ENCODE results near the gene DTX1. TPM values are rescaled to one million over a fixed set of nuclear protein-coding genes. Genes with fewer than 3 reads are reported as not detected.

The DTX1 gene
- polyA plus RNA-seq, 4 donors: 10.6 to 16.5 (median 14.9) TPM

DNA sequence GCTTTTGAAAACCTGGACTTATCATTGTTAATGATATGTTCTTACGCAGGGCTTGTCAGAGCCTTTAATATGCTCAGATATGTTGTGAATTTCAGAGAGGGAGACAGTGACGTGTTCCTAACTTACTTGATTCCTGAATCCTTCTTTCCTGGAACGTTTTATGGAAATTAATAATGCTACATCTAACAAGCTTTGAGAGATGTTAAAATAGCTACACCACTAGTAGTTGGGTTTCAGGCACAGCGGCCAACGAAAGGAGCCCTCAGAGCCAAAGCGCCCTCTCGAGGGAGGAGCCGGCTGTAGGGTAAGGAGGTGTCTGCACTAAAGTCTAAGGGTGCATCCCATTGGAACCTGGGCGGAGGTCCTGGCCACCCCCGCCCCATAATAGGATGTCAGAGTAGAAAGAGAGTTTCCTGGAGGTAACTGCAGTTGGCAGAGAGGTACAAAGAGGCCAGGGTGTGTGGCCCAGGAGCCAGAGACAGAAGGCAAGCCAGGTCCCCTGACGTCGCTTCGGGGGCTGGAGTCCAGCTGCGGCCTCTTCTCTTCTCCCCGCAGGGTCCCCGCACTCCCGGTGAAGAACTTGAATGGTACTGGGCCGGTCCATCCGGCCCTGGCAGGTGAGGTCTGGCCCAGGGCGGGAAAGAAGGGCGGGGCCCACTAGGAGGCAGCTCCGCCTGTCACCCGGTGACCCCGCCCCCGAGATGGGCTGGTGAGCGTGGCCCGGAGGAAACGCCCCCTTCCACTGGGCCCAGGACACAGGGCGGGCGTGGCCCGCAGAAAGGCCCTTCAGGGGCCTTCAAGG is 36.3 kb downstream of the DTX1 start:
- no peak for DNase-seq (ENCODE audit: low read depth in 4 of 4, low spot score in 2 of 4)

DNA sequence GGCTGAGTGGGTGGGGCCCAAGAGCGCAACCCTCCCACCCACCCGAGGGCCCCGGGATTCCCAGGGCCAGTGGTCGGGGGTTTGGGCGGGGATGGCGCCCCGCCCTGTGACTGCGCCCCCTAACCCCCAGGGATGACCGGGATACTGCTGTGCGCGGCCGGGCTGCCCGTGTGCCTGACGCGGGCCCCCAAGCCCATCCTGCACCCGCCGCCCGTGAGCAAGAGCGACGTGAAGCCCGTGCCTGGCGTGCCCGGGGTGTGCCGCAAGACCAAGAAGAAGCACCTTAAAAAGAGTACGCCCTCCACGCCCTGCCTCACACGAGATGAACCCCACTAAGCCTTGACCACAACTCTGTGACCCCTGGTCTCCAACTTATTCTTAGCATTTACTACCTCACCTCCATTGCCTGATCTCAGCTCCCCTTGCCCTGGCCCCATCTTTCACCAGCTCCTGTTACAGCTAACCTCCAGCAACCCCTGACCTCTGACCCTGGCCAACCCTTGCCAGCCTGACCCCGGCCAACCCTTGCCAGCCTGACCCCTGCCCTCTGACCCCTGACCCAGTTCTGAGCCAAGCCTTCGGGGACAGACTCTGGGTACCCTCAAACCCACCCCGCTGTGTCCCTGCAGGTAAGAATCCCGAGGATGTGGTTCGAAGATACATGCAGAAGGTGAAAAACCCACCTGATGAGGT is 37.0 kb downstream of the DTX1 start:
- no peak for DNase-seq (ENCODE audit: low read depth in 4 of 4, low spot score in 2 of 4)

DNA sequence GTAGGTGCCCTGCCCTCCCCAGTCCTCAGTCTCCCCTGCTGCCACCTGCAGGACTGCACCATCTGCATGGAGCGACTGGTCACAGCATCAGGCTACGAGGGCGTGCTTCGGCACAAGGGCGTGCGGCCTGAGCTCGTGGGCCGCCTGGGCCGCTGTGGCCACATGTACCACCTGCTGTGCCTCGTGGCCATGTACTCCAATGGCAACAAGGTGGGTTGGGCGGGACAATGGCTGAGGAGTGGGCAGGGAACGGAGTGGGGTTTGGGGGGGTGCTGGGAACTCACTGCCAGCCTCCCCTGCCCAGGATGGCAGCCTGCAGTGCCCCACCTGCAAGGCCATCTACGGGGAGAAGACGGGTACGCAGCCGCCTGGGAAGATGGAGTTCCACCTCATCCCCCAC is 38.2 kb downstream of the DTX1 start:
- DNase-seq (ENCODE audit: low read depth in 4 of 4, low spot score in 2 of 4): no peak

DNA sequence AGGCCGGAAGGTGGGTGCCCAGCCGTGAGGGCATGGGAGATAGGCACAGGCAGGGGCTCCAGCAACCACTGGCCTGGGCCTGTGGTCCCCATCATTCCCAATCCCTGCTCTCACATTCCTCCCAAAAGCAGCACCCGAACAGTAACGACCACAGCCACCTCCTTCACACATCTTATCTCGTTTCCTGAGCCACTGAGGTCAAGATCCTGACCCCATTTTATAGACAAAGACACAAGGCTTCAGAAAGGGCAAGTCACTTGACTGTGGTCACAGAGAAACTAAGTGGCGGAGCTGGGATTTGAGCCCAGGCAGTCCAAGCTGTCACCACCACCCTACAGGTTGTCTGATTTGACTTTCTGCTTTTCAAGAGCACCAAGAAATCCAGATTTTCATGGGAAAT is 38.9 kb downstream of the DTX1 start:
- no peak for DNase-seq (ENCODE audit: low read depth in 4 of 4, low spot score in 2 of 4)

DNA sequence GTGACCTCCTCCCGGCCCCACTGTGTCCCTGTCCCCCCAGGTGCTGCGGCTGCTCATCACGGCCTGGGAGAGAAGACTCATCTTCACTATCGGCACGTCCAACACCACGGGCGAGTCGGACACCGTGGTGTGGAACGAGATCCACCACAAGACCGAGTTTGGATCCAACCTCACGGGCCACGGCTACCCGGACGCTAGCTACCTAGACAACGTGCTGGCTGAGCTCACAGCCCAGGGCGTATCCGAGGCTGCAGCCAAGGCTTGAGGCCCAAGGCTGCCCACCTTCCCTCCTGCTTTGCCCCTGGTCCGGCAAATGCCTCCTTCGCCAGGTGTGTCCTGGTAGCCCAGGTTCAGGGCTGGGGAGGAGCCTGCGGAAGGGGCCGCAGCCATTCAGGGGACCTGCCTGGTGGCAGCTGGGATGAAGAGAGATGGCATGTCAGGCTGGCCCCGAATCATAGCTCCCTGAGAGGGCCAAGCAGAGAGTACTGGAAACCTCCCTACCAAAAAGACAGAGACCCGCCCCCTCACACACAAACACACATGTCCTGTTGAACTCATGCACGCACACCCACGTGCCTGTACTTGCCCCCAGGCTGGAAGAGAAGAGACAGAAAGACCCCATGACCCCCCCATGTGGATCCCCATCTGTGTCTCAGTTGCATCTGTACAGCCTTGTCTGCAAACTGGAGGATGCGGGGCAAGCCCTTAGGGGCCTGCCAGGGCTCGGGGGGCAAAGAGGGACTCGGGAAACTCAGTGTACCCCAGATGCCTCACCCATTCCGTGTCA is 40.3 kb downstream of the DTX1 start:
- DNase-seq (ENCODE audit: low read depth in 4 of 4, low spot score in 2 of 4): no peak

DNA sequence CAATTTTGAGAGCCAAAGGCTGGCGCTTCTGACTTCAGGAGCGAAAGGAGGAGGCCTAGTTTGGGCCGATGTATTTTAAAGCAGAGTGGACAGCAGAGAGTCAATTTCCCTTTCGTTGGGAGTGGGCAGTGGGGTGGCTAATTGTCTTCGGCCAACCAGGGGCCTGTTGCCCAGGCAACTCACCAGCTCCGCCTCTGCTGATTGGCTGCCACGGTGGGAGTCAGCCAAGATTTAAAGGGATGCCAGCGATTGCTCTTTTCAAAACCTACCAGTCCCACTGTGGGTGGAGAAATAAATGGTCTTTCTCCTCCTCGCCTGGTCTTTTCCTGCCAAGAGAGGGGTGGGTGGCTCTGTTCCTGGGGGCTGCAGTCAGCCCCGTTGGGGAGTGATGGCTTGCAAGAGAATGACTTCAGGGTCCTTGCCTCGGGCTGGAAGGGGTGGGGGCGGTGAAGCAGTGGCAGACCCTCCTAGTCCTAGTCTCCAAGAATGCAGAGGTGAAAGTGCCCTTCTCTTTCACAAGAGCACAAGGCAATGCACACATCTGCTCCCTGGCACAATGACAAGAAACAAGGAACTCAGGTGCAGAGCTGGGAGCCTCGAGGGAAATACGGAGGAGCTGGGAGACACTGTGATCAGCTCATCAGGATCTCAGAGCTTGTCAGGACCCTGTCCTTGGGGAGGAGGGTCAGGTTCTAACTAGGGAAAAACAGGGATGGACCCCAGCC is 41.3 kb downstream of the DTX1 start:
- no peak for DNase-seq (ENCODE audit: low read depth in 4 of 4, low spot score in 2 of 4)

DNA sequence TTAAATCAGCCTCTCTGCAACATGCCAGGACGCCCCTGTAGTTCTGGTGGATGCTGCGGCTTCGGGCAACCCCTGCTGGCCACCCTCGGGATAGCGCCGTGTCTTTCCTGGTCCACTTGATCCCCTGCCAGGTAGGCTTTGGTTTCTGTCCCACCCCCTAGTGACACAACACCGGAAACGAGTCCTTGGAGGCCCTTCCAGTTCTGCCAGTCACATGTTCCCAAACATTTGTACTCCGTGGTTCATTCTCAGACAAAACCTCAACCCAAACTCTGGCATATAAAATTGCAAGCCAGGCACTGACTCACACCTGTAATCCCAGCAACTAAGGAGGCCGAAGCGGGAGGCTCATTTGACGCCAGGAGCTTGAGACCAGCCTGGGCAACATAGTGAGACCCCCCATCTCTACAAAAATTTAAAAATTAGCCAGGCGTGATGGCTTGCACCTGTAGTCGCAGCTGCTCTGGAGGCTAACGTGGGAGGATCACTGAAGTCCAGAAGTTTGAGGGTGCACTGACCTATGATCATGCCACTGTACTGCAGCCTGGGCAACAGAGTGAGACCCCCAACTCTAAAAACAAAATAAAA is 42.0 kb downstream of the DTX1 start:
- peak in 2 of 4 donors; percentile 62 to 73 for DNase-seq (ENCODE audit: low read depth in 4 of 4, low spot score in 2 of 4)

DNA sequence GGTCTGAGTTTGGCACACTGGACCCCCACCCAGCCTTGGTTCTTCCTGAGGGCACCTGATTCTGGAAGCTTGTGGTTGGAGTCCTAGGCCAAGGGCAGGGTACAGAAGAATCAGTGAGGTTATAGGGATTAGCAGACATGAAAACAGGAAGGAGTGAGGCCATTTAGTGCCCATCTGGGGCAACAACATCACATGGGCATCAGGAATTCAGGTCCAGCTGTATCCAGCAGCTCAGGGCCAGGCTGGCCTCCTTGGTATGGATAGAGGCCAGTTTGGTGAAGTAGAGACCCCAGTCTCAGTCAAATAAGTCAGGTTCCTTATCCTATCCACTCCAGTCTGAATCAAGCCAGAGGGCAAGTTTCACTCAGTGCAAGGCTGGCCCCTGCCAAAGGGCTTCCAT is 42.8 kb downstream of the DTX1 start:
- no peak for DNase-seq (ENCODE audit: low read depth in 4 of 4, low spot score in 2 of 4)

DNA sequence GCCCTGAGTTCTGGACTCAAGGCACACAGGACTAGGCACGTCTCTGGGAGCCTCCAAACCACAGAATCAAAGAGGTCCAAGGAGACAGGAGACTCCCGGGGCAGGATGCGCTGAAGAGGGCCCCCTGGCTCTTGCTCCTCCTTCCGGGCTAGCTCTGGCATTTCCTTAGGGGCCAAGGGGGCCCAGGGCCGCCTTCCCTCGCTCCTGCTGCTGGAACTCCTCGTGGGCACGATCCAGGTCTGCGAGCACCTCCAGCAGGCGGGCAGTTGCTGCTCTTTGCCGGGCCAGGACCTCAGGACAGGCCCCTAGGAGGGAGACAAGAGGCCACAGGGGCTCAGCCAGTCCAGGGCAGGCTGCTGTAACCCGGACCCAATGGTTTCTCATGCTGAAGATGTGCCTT is 43.2 kb downstream of the DTX1 start:
- no peak for DNase-seq (ENCODE audit: low read depth in 4 of 4, low spot score in 2 of 4)

DNA sequence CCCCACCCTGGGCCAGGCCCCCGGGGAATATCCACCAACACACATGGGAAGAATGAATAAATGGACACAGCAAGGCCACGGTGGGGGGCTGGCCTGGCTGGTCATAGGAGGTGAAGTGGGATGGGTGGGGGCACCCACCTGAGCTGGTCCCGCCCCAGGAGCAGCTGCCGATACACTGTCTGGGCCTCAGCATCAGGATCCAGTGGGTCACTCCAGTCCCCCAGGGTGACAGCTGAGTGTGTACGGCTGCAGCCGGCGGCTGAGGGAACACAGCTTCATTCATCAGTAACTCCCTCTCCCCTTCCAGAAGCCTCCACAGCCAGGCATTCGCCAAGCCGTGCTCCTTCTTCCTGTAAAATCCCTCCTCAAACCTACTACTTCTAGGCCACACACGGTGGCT is 45.2 kb downstream of the DTX1 start:
- no peak for DNase-seq (ENCODE audit: low read depth in 4 of 4, low spot score in 2 of 4)

DNA sequence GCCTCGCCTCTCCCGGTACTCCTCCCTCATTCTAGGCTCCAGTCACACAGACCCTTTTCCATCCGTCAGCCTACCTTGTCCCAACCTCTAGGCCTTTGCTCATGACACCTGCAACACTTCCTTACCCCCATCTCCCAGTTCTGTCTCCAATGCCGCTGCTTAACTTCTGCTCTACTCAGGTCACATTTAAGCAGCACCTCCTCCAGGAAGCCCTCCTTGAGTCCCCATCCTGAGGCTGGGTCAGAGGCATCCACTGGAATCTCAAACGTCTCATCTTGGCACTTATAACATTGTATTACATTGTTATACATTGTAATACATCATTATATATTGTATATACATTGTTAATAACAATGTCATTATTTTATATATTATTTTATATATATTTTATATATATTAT is 46.3 kb downstream of the DTX1 start:
- no peak for DNase-seq (ENCODE audit: low read depth in 4 of 4, low spot score in 2 of 4)

DNA sequence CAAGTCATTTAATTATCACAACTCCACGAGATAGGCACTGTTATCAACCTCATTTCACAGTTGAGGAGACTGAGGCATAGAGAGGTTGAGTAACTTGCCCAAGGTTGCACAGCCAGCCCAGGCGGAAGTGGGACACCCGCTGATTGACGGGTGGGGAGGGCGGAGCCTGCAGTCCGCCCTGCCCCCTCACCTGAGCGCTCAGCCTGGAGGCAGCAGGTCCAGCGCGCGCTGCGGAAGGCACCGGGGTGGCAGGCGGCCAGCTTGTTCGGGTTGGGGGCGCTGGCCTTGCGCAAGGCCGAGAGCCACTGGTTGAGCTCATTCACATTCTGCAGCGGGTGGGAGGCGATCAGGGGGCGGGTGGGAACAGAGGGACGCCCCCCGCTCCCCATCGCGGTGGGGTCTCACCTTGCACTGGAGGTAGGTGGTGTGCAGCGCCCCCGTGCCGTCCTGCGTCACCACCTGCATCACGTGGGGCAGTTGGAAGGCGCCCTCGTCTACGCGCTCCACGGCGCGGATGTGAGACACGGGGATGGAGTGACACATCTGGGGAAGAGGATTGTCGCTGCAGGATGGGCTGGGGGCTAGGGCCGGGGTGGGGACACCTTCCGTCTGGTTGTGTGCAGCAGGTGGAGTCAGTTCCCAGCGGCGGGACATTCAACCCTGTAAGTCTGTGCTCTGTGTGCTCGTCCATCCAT is 47.4 kb downstream of the DTX1 start:
- no peak for DNase-seq (ENCODE audit: low read depth in 4 of 4, low spot score in 2 of 4)

DNA sequence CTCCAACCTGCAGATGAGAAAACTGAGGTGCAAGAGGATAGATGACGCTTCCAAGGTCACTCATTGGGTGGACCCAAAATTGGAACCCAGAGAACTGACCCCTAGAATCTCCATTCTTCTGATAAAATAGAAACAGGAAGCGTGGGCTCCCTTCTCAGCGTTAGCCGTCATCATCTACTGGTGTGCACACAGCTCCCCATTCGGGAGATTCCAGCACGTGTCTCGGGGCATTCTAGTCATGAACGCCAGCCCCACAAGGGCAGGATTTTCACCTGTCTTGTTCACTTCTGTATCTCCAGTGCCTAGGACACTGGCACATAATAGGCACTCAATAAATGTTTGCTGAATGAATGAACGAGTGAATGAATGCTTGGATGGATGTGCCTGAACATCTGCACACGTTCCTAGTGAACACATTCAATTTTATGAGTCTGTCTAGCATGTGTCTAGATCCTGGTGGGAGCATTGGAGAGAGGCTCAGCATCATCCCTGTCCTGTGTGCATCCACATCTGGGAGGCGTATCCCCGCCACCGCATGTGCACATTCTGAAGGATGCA is 48.5 kb downstream of the DTX1 start:
- no peak for DNase-seq (ENCODE audit: low read depth in 4 of 4, low spot score in 2 of 4)

DNA sequence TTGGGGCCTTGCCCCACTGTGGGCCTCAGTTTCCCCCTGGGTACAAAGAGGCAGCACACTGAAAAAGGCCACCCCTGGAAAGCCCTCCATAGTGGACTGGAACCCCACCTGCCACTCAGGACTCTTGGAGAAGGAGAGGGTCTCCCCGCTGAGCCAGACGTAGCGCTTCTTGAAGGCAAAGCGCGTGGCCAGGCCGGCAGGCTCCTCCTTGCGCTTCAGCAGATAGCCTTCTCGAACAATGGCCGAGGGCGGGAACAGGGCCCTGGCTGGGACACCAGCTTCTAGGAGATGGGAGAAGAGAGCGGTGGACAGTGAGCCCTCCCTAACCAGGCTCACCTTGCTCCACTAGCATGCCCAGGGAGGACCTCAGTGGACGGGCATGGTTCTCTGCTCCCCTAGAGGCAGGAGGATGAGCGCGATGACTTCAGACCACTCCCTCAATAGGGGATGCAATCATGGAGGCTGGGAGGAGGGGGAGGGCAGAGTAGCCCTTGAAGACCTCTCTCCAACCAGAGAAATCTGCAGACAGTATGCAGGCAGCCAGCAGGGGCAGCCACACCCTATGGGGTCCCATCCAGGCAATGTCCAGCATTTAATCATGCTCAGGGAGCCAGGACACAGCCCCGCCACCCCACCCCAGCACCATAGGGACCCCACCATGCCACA is 49.2 kb downstream of the DTX1 start:
- DNase-seq (ENCODE audit: low read depth in 4 of 4, low spot score in 2 of 4): no peak

DNA sequence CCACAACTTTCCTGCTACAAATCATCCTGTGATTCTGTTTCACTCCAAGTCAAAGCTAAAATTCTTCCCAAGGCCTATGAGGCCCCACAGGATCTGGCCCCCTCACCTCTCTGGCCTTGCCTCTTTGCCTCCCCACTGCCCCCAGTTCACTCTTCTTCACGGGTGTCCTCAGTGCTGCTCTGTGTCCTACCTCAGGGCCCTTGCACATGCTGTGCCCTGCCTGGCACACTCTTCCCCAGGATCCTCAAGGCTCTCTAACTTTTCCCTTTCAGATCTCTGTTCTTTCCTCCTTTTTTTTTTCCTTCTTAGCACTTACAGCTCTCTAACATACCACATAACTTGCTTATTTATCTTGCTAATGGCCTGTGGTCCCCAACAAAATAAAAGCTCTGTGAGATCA is 49.8 kb downstream of the DTX1 start:
- no peak for DNase-seq (ENCODE audit: low read depth in 4 of 4, low spot score in 2 of 4)

DNA sequence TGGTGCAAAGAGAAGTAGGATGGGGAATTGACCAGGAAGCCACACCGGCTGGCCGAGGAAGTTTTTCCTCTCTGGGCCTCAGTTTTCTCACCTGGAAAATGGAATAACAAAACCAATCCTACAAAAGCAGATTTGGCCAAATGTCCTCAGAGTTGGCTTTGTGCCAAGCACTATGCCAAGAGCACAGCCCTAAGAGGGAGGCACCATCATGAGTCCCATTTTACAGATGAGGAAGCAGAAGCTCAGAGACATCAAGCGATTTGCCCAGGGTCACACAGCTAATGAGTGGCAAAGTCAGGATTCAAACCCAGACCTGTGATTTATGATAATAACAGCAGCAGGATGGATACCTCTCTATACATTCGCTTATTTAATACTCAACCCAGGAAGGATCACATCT is 51.8 kb downstream of the DTX1 start:
- DNase-seq (ENCODE audit: low read depth in 4 of 4, low spot score in 2 of 4): no peak

DNA sequence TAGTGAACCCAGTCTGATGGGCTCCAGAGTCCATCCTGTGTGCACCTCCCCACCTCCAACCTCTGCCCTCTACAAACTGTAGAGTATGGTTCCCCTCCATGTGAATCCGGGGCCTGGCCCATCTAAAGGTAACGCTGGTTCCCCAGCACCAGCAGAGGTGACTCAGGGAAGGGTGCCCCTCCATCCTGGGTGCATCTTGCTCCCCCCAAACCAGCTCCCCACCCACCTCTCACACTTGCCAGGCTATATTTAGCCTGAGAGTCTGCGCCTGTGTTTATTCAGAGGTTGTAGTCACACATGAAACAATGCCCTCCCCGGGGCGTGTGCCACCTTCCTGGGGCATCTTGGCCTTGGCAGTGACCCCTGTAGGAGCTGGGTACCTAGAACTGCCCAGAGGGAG is 52.8 kb downstream of the DTX1 start:
- no peak for DNase-seq (ENCODE audit: low read depth in 4 of 4, low spot score in 2 of 4)

DNA sequence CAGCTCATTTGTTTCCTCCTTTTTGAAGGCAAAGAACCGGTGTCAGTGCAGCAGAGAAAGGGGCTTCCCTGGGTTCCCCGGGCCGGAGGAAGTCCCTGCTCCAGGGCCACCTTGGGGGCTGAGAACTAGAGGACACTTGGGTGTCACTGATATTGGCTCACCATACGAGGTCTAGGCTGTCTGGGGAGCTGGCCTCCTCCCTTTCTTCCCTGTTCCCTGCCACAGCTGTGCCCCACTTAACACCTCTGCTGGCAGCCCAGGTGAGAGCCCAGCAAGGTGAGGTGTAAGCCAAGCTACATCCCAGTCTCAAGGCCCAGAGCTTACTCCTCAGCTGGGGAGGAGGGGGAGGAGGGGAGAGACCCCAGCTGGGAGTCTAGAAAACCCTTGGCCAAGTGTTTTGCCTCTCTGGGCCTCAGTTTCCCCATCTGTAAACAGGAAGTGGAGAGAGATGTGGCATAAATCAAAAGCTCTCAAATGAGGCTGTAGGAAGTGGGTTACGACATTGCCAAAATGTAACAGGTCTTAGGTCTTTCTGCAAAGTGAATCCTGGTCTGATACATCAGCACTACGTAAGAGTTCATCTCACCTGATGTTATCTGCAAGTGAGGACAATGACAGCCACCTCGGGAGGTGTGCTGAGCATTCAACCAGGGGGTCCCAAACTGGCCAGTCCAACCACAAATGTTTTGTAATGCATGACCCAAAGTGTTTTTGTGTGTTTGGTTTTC is 53.5 kb downstream of the DTX1 start:
- no peak for DNase-seq (ENCODE audit: low read depth in 4 of 4, low spot score in 2 of 4)

Data from left renal cortex interstitium (tissue), 4 donors.